Measurements from ENCODE around the gene PLA2G4A. TPM values are rescaled to one million over a fixed set of nuclear protein-coding genes. Genes with fewer than 3 reads are reported as not detected.

PLA2G4A gene
- polyA plus RNA-seq, 1 donor from 2014 or later: not detected

DNA sequence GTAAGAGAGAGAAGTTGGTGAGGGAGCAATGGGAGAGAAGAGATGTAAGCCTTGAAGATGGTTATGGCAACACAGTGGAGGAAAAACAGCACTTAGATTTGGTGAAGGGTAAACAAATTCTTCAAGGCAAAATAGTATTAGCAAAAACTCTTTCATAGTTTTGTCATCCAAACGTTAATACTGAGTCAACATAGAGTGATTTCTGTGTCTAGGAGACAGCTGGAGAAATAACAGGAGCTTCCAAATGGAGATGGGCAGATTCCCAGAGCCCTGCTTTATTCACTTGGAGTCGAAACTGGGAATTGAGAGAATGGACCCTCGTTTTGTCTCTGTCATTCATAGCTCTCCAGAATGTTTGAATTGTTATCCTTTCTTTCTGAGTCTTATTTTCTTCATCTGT is 68.3 kb downstream of the PLA2G4A start:
- no peaks in the 10 kb centered on the region for H3K9me3 ChIP-seq (ENCODE audit: low read length)
- no peaks in the 10 kb centered on the region for H3K27me3 ChIP-seq (ENCODE audit: insufficient read depth, low read depth, low read length)
- H3K4me2 ChIP-seq (ENCODE audit: low read length): no peak overlapping the region
- H3K36me3 ChIP-seq (ENCODE audit: insufficient read depth, low read length): no peaks in the 10 kb centered on the region
- no peak overlapping the region for H3K9ac ChIP-seq (ENCODE audit: low read length)
- no peak for TF ChIP-seq TAF1 (IDR thresholded peaks at IDR 0.05; ENCODE audit: low read depth)
- no peak for TF ChIP-seq SMC3 (conservative IDR thresholded peaks at IDR 0.05; ENCODE audit: poor library complexity)
- no peak for TF ChIP-seq EP300 (conservative IDR thresholded peaks at IDR 0.05; ENCODE audit: poor library complexity, severe bottlenecking)
- TF ChIP-seq, protein P1, sequence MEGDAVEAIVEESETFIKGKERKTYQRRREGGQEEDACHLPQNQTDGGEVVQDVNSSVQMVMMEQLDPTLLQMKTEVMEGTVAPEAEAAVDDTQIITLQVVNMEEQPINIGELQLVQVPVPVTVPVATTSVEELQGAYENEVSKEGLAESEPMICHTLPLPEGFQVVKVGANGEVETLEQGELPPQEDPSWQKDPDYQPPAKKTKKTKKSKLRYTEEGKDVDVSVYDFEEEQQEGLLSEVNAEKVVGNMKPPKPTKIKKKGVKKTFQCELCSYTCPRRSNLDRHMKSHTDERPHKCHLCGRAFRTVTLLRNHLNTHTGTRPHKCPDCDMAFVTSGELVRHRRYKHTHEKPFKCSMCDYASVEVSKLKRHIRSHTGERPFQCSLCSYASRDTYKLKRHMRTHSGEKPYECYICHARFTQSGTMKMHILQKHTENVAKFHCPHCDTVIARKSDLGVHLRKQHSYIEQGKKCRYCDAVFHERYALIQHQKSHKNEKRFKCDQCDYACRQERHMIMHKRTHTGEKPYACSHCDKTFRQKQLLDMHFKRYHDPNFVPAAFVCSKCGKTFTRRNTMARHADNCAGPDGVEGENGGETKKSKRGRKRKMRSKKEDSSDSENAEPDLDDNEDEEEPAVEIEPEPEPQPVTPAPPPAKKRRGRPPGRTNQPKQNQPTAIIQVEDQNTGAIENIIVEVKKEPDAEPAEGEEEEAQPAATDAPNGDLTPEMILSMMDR (IDR thresholded peaks at IDR 0.05; ENCODE audit: poor library complexity, severe bottlenecking): no peak
- TF ChIP-seq POLR2AphosphoS5 (IDR thresholded peaks at IDR 0.05): no peak
- TF ChIP-seq EZH2 (IDR thresholded peaks at IDR 0.05; ENCODE audit: borderline replicate concordance, insufficient read depth, low read length, poor library complexity, severe bottlenecking): no peak
- no peak for TF ChIP-seq RAD21 (conservative IDR thresholded peaks at IDR 0.05)
- TF ChIP-seq MXI1 (conservative IDR thresholded peaks at IDR 0.05; ENCODE audit: poor library complexity, severe bottlenecking): no peak
- TF ChIP-seq, protein P2, sequence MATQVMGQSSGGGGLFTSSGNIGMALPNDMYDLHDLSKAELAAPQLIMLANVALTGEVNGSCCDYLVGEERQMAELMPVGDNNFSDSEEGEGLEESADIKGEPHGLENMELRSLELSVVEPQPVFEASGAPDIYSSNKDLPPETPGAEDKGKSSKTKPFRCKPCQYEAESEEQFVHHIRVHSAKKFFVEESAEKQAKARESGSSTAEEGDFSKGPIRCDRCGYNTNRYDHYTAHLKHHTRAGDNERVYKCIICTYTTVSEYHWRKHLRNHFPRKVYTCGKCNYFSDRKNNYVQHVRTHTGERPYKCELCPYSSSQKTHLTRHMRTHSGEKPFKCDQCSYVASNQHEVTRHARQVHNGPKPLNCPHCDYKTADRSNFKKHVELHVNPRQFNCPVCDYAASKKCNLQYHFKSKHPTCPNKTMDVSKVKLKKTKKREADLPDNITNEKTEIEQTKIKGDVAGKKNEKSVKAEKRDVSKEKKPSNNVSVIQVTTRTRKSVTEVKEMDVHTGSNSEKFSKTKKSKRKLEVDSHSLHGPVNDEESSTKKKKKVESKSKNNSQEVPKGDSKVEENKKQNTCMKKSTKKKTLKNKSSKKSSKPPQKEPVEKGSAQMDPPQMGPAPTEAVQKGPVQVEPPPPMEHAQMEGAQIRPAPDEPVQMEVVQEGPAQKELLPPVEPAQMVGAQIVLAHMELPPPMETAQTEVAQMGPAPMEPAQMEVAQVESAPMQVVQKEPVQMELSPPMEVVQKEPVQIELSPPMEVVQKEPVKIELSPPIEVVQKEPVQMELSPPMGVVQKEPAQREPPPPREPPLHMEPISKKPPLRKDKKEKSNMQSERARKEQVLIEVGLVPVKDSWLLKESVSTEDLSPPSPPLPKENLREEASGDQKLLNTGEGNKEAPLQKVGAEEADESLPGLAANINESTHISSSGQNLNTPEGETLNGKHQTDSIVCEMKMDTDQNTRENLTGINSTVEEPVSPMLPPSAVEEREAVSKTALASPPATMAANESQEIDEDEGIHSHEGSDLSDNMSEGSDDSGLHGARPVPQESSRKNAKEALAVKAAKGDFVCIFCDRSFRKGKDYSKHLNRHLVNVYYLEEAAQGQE (IDR thresholded peaks at IDR 0.05; ENCODE audit: borderline replicate concordance): no peak
- H3K9me2 ChIP-seq (ENCODE audit: insufficient read depth, low read length): no peaks in the 10 kb centered on the region
- H3F3A ChIP-seq (ENCODE audit: insufficient read depth, low read length, poor library complexity, severe bottlenecking): no peaks in the 10 kb centered on the region
- H3K79me2 ChIP-seq (replicated peaks; ENCODE audit: insufficient read depth, low read length): no peaks in the 10 kb centered on the region
- no peak overlapping the region for H3K27ac ChIP-seq (ENCODE audit: low read length)
- H2AFZ ChIP-seq (ENCODE audit: low read depth, low read length): no peak overlapping the region
- H3K4me3 ChIP-seq (ENCODE audit: low read length): no peak overlapping the region
- no peaks in the 10 kb centered on the region for H4K20me1 ChIP-seq (ENCODE audit: insufficient read depth)

DNA sequence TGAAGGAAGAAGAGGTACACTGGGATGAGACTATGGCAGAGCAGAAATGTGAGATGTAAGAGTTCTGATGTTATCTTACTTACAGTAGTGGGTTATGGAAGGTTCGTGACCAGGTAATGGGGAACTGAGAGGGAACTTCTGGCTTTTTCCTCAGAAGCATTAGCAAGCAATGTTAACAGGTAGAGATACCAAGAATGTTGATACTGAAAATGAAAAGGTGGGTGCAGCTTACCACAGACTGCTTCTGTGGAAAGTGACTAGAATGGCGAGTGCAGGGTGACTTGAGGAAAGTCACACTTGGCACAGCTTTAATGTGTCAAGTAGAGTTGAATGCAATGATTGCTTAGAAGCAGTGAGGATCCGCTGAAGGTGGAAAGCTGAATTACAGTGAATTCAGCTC is 70.8 kb downstream of the PLA2G4A start:
- TF ChIP-seq, protein P2 (IDR thresholded peaks at IDR 0.05; ENCODE audit: borderline replicate concordance): no peak
- no peak for TF ChIP-seq POLR2AphosphoS5 (IDR thresholded peaks at IDR 0.05)
- TF ChIP-seq EZH2 (IDR thresholded peaks at IDR 0.05; ENCODE audit: borderline replicate concordance, insufficient read depth, low read length, poor library complexity, severe bottlenecking): no peak
- TF ChIP-seq SMC3 (conservative IDR thresholded peaks at IDR 0.05; ENCODE audit: poor library complexity): no peak
- no peak for TF ChIP-seq EP300 (conservative IDR thresholded peaks at IDR 0.05; ENCODE audit: poor library complexity, severe bottlenecking)
- no peak for TF ChIP-seq MXI1 (conservative IDR thresholded peaks at IDR 0.05; ENCODE audit: poor library complexity, severe bottlenecking)
- TF ChIP-seq TAF1 (IDR thresholded peaks at IDR 0.05; ENCODE audit: low read depth): no peak
- no peak for TF ChIP-seq RAD21 (conservative IDR thresholded peaks at IDR 0.05)
- TF ChIP-seq, protein P1 (IDR thresholded peaks at IDR 0.05; ENCODE audit: poor library complexity, severe bottlenecking): no peak

More for the DNA sequence above, 70.8 kb downstream of the PLA2G4A start:
- Histone ChIP-seq H3K9me2 (ENCODE audit: insufficient read depth, low read length) (no peaks in the 10 kb centered on the region), H3K79me2 (replicated peaks; ENCODE audit: insufficient read depth, low read length) (no peaks in the 10 kb centered on the region), H3K9me3 (ENCODE audit: low read length) (no peaks in the 10 kb centered on the region), H4K20me1 (ENCODE audit: insufficient read depth) (no peaks in the 10 kb centered on the region), H3K4me2 (ENCODE audit: low read length) (no peak overlapping the region), H3K4me3 (ENCODE audit: low read length) (no peak overlapping the region), H3K27me3 (ENCODE audit: insufficient read depth, low read depth, low read length) (no peaks in the 10 kb centered on the region), H2AFZ (ENCODE audit: low read depth, low read length) (no peak overlapping the region), H3K9ac (ENCODE audit: low read length) (no peak overlapping the region), H3K36me3 (ENCODE audit: insufficient read depth, low read length) (no peaks in the 10 kb centered on the region), H3F3A (ENCODE audit: insufficient read depth, low read length, poor library complexity, severe bottlenecking) (no peaks in the 10 kb centered on the region), H3K27ac (ENCODE audit: low read length) (no peak overlapping the region)

All from neural cell (in vitro differentiated cells).